Fibroblast of villous mesenchyme (primary cell): ENCODE results near the gene OBSL1. TPM values are rescaled to one million over a fixed set of nuclear protein-coding genes. Genes with fewer than 3 reads are reported as not detected.
A peak's percentile ranks its signal among the peaks of the same experiment; 100 is the strongest.

ENCODE experiments used
- DNase-seq: peaks from one replicate; pipeline ENCODE4 v3.0.0-alpha.2; 2010; ENCODE audit warnings: low read depth
- H3K4me3 ChIP-seq: 2 replicates; pipeline ENCODE4 v1.5.1; 2011; ENCODE audit warnings: low read depth, mild to moderate bottlenecking, low read length
- CTCF ChIP-seq: IDR thresholded peaks from 2 replicates; pipeline ENCODE4 v1.5.1; 2012; ENCODE audit warnings: low read depth, mild to moderate bottlenecking, low read length; ENCODE audit not compliant: insufficient read depth
- total RNA-seq: library from RNA; depleted of rRNA; stranded (reverse); fragments of >200 nt; gene quantifications from 2 replicates; pipeline ENCODE4 v1.2.3, GENCODE V29; 2012

The OBSL1 gene
- total RNA-seq, 1 donor = 86.8 TPM

DNA sequence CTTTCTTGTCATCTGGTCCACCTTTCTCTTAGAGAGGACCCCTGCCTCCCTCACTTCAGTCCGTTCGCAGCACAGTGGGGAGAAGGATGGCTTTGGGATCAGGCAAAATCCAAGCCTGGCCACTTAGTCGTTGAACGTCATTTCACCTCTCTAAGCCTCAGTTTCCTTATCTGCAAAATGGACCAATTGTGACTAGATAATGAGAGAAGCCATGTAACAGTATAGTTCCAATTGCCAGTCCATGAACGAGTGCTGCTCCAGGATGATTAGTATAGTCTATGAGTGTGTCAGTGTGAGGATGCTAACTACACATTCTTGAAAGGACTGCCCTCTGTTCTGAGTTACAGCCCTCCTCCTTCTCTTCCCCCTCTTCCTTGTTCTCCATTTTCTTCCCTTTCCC is 1.8 kb upstream of the OBSL1 start:
- no peak for TF ChIP-seq CTCF
- no peak for DNase-seq
- H3K4me3 ChIP-seq = no peak overlapping the region

GRCh38 chr2:219572237-219573001 is 1.1 kb upstream of the OBSL1 start, which contains the start of gene INHA:
Gene INHA, plus strand, starts transcription at chr2:219572310. Its CDS starts 65 bp downstream, at chr2:219572375.
- no peak for TF ChIP-seq CTCF
- DNase-seq = no peak
- H3K4me3 ChIP-seq = peak within 1 kb of the TSS; percentile 69

GRCh38 chr2:219570924-219571310 is 422 bp downstream of the OBSL1 start:
- peak; percentile 33 for DNase-seq
- peak overlapping the region; percentile 69 for H3K4me3 ChIP-seq

DNA sequence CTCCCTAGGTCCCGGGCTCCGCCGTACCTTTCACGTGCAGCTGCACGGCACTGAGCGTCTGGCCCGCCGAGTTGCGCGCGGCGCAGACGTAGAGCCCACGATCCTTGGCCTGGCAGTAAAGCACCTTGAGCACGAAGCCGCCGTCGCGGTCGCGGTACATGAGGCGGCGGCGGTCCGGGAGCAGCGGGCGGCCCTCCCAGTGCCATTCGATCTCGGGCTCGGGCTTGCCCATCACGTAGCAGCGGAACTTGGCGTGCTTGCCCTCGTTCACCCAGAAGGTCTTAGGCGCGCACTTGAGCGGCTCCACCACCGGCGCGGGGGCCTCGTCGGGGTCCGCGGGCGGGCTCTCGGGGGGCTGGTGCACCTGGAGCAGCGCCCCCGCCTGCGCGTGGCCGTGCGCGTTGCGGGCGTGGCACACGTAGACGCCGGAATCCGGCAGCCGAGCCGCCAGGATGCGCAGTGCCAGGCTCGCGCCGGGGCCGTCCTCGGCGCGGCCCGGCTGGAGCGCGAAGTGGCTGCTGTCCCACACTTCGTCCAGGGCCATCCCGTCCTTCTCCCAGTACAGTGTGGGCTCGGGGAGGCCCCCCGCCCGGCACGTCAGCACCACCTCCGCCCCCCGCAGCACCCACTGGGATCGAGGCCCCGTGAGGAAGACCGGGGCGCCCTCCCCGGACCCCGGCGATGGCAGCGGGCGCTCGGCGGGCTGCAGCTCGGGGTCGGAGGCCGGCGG is 980 bp downstream of the OBSL1 start:
- DNase-seq = peak; percentile 42
- no peak for TF ChIP-seq CTCF
- peak overlapping the region; percentile 69 for H3K4me3 ChIP-seq

More at GRCh38 chr2:219570924-219571310, 422 bp downstream of the OBSL1 start:
- no peak for TF ChIP-seq CTCF

DNA sequence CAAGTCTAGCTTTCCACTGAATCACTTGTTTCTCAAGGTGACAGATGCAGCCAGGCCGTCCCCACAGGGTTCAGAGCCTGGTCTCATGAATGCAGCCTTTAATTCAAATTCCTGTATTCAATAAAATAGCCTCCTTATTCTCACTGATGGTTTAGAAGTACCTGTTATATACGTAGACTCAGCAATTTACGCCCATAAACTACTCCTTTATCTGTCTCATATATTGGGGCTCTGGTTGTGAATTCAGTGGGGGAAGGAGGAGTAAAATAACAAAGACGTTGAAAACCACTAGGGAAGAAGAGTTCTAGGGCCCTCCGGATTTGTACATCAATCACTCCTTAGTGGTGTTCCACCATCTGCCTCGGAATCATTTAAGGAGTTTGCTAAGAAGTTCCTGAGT is 1.7 kb downstream of the OBSL1 start:
- DNase-seq = no peak
- peak overlapping the region; percentile 69 for H3K4me3 ChIP-seq

GRCh38 chr2:219569041-219569440 is 2.3 kb downstream of the OBSL1 start:
- TF ChIP-seq CTCF = no peak
- no peak for DNase-seq

More for the DNA sequence above, 1.7 kb downstream of the OBSL1 start:
- TF ChIP-seq CTCF = no peak

More at GRCh38 chr2:219569041-219569440, 2.3 kb downstream of the OBSL1 start:
- H3K4me3 ChIP-seq = no peak overlapping the region
